Posterior vena cava (tissue), 2 donors: ENCODE results near the gene ARHGDIA. TPM values are rescaled to one million over a fixed set of nuclear protein-coding genes. Genes with fewer than 3 reads are reported as not detected.

ENCODE experiments used
- total RNA-seq, 2 donors: library from RNA; stranded (reverse); fragmentation: NEBNext Ultra II Directional; extraction: Animal tissue kit (Norgen Biotek cat#: 25700); gene quantifications; one replicate each; pipeline ENCODE4 v1.2.1, GENCODE V29; 2021
- donor health status: DM: yes; HTN: yes; CAD: no.
- donor health status: DM: yes; HTN: yes; CAD: no.

The ARHGDIA gene
- total RNA-seq, 2 donors from 2014 or later, result 375 to 421 TPM

Other genes starting within 250 kb of the ARHGDIA start
- 10 to 100 TPM; 77.7 to 87.3 TPM for gene NPLOC4, start 234.2 kb downstream of the ARHGDIA start, total RNA-seq
- under 1 TPM; 0.14 to 0.51 TPM for gene TSPAN10, start 234.1 kb downstream of the ARHGDIA start, total RNA-seq
- gene PDE6G, start 214.8 kb downstream of the ARHGDIA start, total RNA-seq, result not detected
- 10 to 100 TPM; 18.0 to 21.2 TPM for gene OXLD1, start 204.7 kb downstream of the ARHGDIA start, total RNA-seq
- gene CCDC137, start 204.6 kb downstream of the ARHGDIA start, total RNA-seq, result 1 to 10 TPM; 8.5 to 9.9 TPM
- gene ARL16, start 187.5 kb downstream of the ARHGDIA start, total RNA-seq, result 10 to 100 TPM; 20.0 to 26.7 TPM
- gene HGS, start 187.3 kb downstream of the ARHGDIA start, total RNA-seq, result 10 to 100 TPM; 81.6 to 90.7 TPM
- gene MRPL12, start 168.0 kb downstream of the ARHGDIA start, total RNA-seq, result 10 to 100 TPM; 31.8 to 36.8 TPM
- gene SLC25A10, start 159.1 kb downstream of the ARHGDIA start, total RNA-seq, result 1 to 10 TPM; 1.9 to 2.3 TPM
- not detected for gene GCGR, start 67.2 kb downstream of the ARHGDIA start, total RNA-seq
- gene MCRIP1, start 38.0 kb downstream of the ARHGDIA start, total RNA-seq, result 100 to 1,000 TPM in 1 of 2 donors, 10 to 100 TPM in 1; 97.6 to 101 TPM
- gene PPP1R27, start 36.3 kb downstream of the ARHGDIA start, total RNA-seq, result not detected
- gene P4HB, start 10.8 kb downstream of the ARHGDIA start, total RNA-seq, result 100 to 1,000 TPM; 339 to 482 TPM
- gene ALYREF, start 20.2 kb upstream of the ARHGDIA start, total RNA-seq, result 10 to 100 TPM; 34.3 to 36.3 TPM
- 10 to 100 TPM; 73.3 to 84.8 TPM for gene ANAPC11, start 20.4 kb upstream of the ARHGDIA start, total RNA-seq
- under 1 TPM; 0.29 to 0.46 TPM for gene NPB, start 30.9 kb upstream of the ARHGDIA start, total RNA-seq
- gene PCYT2, start 40.1 kb upstream of the ARHGDIA start, total RNA-seq, result 10 to 100 TPM in 1 of 2 donors, 1 to 10 TPM in 1; 8.7 to 14.9 TPM
- gene SIRT7, start 46.8 kb upstream of the ARHGDIA start, total RNA-seq, result 10 to 100 TPM; 11.8 to 13.1 TPM
- gene MAFG, start 56.4 kb upstream of the ARHGDIA start, total RNA-seq, result 10 to 100 TPM; 25.0 to 36.2 TPM
- gene PYCR1, start 66.0 kb upstream of the ARHGDIA start, total RNA-seq, result 10 to 100 TPM in 1 of 2 donors, 1 to 10 TPM in 1; 6.7 to 16.6 TPM
- not detected for gene MYADML2, start 75.9 kb upstream of the ARHGDIA start, total RNA-seq
- not detected for gene NOTUM, start 89.8 kb upstream of the ARHGDIA start, total RNA-seq
- gene ASPSCR1, start 106.3 kb upstream of the ARHGDIA start, total RNA-seq, result 10 to 100 TPM; 19.6 to 25.2 TPM
- gene CENPX, start 151.5 kb upstream of the ARHGDIA start, total RNA-seq, result 10 to 100 TPM; 30.9 to 31.7 TPM
- 1 to 10 TPM; 3.8 to 5.7 TPM for gene LRRC45, start 152.0 kb upstream of the ARHGDIA start, total RNA-seq
- 1 to 10 TPM; 1.0 to 1.3 TPM for gene RAC3, start 160.3 kb upstream of the ARHGDIA start, total RNA-seq
- gene DCXR, start 166.4 kb upstream of the ARHGDIA start, total RNA-seq, result 10 to 100 TPM; 44.1 to 52.1 TPM
- 10 to 100 TPM; 23.7 to 26.4 TPM for gene RFNG, start 180.5 kb upstream of the ARHGDIA start, total RNA-seq
- 10 to 100 TPM; 54.6 to 62.7 TPM for gene GPS1, start 180.6 kb upstream of the ARHGDIA start, total RNA-seq
- 10 to 100 TPM; 47.8 to 48.6 TPM for gene DUS1L, start 194.5 kb upstream of the ARHGDIA start, total RNA-seq
- gene FASN, start 226.9 kb upstream of the ARHGDIA start, total RNA-seq, result 10 to 100 TPM; 41.9 to 50.6 TPM